GM12864 (cell line): ENCODE results near the gene TMEM131.

ENCODE experiments used
- DNase-seq: peaks from one replicate; pipeline ENCODE4 v3.0.0-alpha.2; 2011; ENCODE audit warnings: low read depth
- H3K4me3 ChIP-seq: 2 replicates; pipeline ENCODE4 v1.5.1; 2011; ENCODE audit warnings: mild to moderate bottlenecking, low read depth, low read length, control low read depth
- CTCF ChIP-seq: IDR thresholded peaks from 2 replicates; pipeline ENCODE4 v1.5.1; 2011; ENCODE audit warnings: low read depth, mild to moderate bottlenecking, moderate library complexity, low read length, control low read depth, inconsistent platforms; ENCODE audit errors: missing control alignments

The TMEM131 gene

GRCh38 chr2:97752342-97753334 lies 243.1 kb downstream of the TMEM131 start:
- DNase-seq, result no peak
- no peak for TF ChIP-seq CTCF

GRCh38 chr2:97751752-97752151 lies 244.0 kb downstream of the TMEM131 start:
- DNase-seq, result no peak
- no peak overlapping the region for H3K4me3 ChIP-seq
- no peak for TF ChIP-seq CTCF

More at GRCh38 chr2:97752342-97753334, 243.1 kb downstream of the TMEM131 start:
- no peak overlapping the region for H3K4me3 ChIP-seq

- DNase-seq, result no peak
- H3K4me3 ChIP-seq, result no peak overlapping the region
- TF ChIP-seq CTCF, result no peak
These were observed 245.7 kb downstream of the TMEM131 start for GRCh38 chr2:97750017-97750416.

- no peak for TF ChIP-seq CTCF
- no peak overlapping the region for H3K4me3 ChIP-seq
- DNase-seq, result no peak
These were observed 246.2 kb downstream of the TMEM131 start for GRCh38 chr2:97749581-97749980.

GRCh38 chr2:97747716-97748115 lies 248.0 kb downstream of the TMEM131 start:
- DNase-seq, result no peak
- TF ChIP-seq CTCF, result no peak
- H3K4me3 ChIP-seq, result no peak overlapping the region

DNA sequence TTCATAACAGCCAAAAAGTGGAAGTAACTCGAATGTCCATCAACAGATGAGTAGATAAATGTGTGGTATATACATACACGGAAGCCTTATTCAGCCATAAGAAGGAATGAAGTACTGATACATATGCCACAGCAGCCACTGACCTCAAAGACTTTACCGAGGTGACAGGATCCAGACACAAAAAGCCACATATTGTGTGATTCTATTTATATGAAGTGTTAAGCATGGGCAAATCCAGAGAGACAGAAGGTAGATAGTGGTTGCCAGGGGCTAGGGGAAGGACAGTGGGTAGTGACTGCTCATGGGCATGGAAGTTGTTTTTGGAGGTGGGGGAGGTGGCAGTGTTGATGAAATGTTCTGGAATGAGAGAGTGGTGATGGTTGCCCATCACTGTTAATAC lies 248.5 kb downstream of the TMEM131 start:
- no peak for TF ChIP-seq CTCF
- no peak overlapping the region for H3K4me3 ChIP-seq
- no peak for DNase-seq
